Gastroesophageal sphincter (tissue), 4 donors: ENCODE data around the gene EFNA4. TPM values are rescaled to one million over a fixed set of nuclear protein-coding genes. Genes with fewer than 3 reads are reported as not detected.

Experiments
- ATAC-seq: fragments of 150-250 bp; one replicate; pipeline ENCODE4 v1.9.1; 2016; ENCODE audit warnings: mild to moderate bottlenecking, moderate library complexity
- H3K27ac ChIP-seq, 4 donors: fragments of 200-600 bp; sonication (generic) in 3 of 4; 1 replicate in 3 of 4; 2 replicates in 1 of 4; pipeline ENCODE4 v1.5.1; 2016 to 2019
- H3K27me3 ChIP-seq: fragments of 200-600 bp; sonication (generic); one replicate; pipeline ENCODE4 v1.5.1; 2019
- H3K36me3 ChIP-seq, 2 donors: fragments of 200-600 bp; sonication (generic); one replicate each; pipeline ENCODE4 v1.5.1; 2019; ENCODE audit warnings: control low read depth in 1 of 2
- H3K4me1 ChIP-seq, 3 donors: fragments of 200-600 bp; sonication (generic); 1 replicate in 2 of 3; 2 replicates in 1 of 3; pipeline ENCODE4 v1.5.1; 2016 to 2019; ENCODE audit warnings: control low read depth in 2 of 3
- H3K4me3 ChIP-seq, 2 donors: fragments of 200-600 bp; sonication (generic); one replicate each; pipeline ENCODE4 v1.5.1; 2019; ENCODE audit warnings: mild to moderate bottlenecking in 1 of 2, moderate library complexity in 1 of 2
- H3K9me3 ChIP-seq, 3 donors: fragments of 200-600 bp; sonication (generic); one replicate each; pipeline ENCODE4 v1.5.1; 2017 to 2019; ENCODE audit warnings: control low read depth in 2 of 3
- EP300 ChIP-seq: sonication (generic); formaldehyde crosslinking; IDR thresholded peaks from one replicate; pipeline ENCODE4 v1.6.1; 2017; ENCODE audit warnings: antibody characterized with exemption, mild to moderate bottlenecking
- POLR2A ChIP-seq, 2 donors: fragments of 450-650 bp; IDR thresholded peaks; one replicate each; pipeline ENCODE4 v1.6.1; 2017; ENCODE audit warnings: antibody characterized with exemption in 2 of 2, mild to moderate bottlenecking in 2 of 2, moderate library complexity in 1 of 2
- POLR2AphosphoS5 ChIP-seq: sonication (generic); formaldehyde crosslinking; IDR thresholded peaks from one replicate; pipeline ENCODE4 v1.6.1; 2017; ENCODE audit warnings: antibody characterized with exemption
- WGBS, 2 donors: methylation state at CpG; one replicate each; pipeline ENCODE4 v1.1.5; 2018; ENCODE audit warnings: low coverage in 1 of 2; 5-methylcytosine and 5-hydroxymethylcytosine counted together
- total RNA-seq, 4 donors: library from RNA; depleted of rRNA; stranded (reverse); fragments of >200 nt; gene quantifications; one replicate each; pipeline ENCODE4 v1.1.0, GENCODE V29; 2016
- TF ChIP-seq, protein P1 (sequence below), 4 experiments: fragments of 200-600 bp in 2 of 4; fragments of 450-650 bp in 2 of 4; sonication (generic) in 1 of 4; IDR thresholded peaks; one replicate each; pipeline ENCODE4 v1.5.1; 2017 to 2019; ENCODE audit warnings: antibody characterized with exemption in 4 of 4, mild to moderate bottlenecking in 2 of 4, moderate library complexity in 2 of 4

EFNA4 gene
- total RNA-seq, 4 donors from 2014 or later: 0.81 to 5.8 (median 2.3) TPM

DNA sequence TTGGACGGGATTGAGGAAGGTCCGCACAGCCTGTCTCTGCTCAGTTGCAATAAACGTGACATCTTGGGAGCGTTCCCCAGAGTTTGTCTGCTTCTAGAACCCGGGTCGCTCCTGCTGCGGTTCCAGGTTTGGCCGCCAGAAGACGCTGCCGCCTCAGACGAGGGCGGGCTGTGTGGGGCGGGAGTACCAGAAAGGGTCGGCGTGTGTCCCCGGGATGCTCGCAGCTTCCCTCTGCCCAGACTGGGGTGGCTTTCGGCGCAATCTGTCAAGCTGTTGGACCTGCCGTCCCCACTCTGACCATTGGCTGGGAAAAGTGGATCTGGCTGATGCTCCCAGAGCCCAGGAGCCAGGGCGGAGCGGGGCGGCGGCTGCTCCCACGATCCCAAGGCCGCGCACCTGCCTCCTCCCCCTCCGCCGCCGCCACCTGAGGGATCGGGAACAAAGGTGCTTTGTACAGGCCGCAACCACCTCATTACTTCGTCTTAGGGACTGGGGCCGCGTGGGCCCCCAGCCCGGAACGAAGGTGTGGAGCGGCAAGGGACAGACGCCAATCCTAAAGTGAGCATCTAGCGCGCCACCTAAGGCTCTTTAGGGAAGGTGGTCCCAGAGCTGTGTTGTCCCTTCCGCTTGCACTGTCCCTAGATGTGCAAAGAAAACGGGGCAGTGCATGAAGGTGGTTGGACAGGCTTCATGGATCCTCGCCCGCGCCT is 683 bp upstream of the EFNA4 start:
- Histone ChIP-seq H3K4me1 (peaks cover 0 to 47% (median 23%) of the 10 kb centered on the region in 3 donors), H3K4me3 (peak overlapping the region; percentile 44 to 85), H3K27me3 (no peaks in the 10 kb centered on the region), H3K9me3 (no peaks in the 10 kb centered on the region), H3K36me3 (peaks cover 0 to 50% of the 10 kb centered on the region in 2 donors), H3K27ac (peak overlapping the region in 3 of 4 donors; percentile 77 to 85 (median 81))
- ATAC-seq: peak; percentile 38
- WGBS, 2 donors: 6 to 8% methylated on average over 13 to 16 of the region's 46 CpGs
- TF ChIP-seq, protein P1, sequence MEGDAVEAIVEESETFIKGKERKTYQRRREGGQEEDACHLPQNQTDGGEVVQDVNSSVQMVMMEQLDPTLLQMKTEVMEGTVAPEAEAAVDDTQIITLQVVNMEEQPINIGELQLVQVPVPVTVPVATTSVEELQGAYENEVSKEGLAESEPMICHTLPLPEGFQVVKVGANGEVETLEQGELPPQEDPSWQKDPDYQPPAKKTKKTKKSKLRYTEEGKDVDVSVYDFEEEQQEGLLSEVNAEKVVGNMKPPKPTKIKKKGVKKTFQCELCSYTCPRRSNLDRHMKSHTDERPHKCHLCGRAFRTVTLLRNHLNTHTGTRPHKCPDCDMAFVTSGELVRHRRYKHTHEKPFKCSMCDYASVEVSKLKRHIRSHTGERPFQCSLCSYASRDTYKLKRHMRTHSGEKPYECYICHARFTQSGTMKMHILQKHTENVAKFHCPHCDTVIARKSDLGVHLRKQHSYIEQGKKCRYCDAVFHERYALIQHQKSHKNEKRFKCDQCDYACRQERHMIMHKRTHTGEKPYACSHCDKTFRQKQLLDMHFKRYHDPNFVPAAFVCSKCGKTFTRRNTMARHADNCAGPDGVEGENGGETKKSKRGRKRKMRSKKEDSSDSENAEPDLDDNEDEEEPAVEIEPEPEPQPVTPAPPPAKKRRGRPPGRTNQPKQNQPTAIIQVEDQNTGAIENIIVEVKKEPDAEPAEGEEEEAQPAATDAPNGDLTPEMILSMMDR (IDR thresholded peaks at IDR 0.05): peak in 3 of 4 experiments; percentile 55 to 86 (median 67)
- TF ChIP-seq POLR2A (IDR thresholded peaks at IDR 0.05): no peak

DNA sequence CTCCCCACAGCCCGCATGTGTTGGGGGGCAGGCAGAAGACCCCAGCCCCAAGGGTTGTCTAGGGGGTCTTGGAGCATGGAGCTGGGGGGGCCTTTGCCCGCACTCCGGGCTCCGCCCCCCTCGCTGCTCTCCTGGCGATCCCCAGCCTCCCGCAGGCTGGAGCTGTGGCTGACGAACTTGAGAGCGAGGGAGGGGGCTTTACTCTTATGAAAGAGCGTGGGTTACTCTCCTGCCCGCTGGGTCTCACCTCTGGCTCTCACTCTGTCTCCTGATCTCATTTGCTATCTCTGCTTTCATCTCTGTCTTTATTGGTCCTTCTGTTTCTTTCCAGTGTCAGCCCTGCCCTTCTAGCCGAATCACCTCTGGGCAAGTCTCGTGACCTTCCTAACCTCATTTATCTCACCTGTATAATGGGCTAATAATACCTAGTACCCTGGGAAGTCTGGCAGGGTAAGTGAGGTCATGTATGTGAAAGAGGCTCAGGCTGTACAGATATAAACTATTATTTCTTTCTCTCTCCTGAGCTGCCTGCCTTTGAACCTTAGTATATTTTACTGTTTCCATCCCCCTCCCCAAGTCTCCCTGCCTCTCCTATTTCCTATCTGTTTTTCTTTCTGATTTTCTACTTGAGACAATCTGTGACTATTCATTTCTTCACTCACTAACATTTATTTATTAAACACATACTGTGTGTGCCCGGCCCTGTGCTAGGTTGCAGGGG is 731 bp downstream of the EFNA4 start:
- TF ChIP-seq EP300: no peak
- no peak for TF ChIP-seq POLR2AphosphoS5
- TF ChIP-seq, protein P1 (IDR thresholded peaks at IDR 0.05): no peak
- Histone ChIP-seq H3K4me3 (peak overlapping the region; percentile 44 to 85), H3K27me3 (no peaks in the 10 kb centered on the region), H3K27ac (peak overlapping the region in 3 of 4 donors; percentile 77 to 85 (median 81)), H3K4me1 (peaks cover 0 to 47% (median 23%) of the 10 kb centered on the region in 3 donors), H3K36me3 (peaks cover 0 to 38% of the 10 kb centered on the region in 2 donors), H3K9me3 (no peaks in the 10 kb centered on the region)
- no peak for ATAC-seq
- WGBS, 2 donors: 20 to 22% methylated on average over 6 to 8 of the region's 14 CpGs

DNA sequence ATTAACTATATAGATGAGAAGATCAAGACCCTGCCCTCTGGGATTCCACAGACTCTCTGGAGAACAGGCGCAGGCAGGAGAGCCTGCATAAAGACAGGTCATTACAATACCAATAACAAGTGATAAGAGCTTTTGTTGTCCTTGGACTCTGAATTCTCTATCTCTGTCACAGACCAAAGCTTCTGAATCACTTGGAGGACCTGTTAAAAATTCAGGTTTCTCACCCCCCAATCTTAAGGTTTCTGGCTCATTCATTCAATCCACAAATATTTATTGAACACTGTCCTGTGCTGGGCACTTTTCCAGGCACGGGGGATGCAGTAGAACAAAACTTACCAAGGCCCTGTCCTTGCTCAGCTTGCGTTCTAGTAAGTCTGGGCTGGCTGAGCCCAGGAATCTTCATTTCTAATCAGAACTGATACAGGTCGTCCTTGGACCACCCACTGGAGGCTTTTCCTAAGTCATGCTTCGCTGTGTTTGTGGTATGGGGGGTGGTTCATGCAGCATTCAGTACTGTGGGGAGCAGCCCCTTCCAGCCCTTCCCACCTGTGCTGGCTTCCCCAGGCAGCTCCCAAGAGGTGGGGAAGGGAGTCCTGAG is 1.4 kb downstream of the EFNA4 start:
- no peak for ATAC-seq
- peaks cover 0 to 49% (median 23%) of the 10 kb centered on the region in 3 donors for H3K4me1 ChIP-seq
- no peak overlapping the region for H3K27ac ChIP-seq
- no peaks in the 10 kb centered on the region for H3K27me3 ChIP-seq
- peaks cover 0 to 31% of the 10 kb centered on the region in 2 donors for H3K36me3 ChIP-seq
- no peak overlapping the region for H3K4me3 ChIP-seq
- TF ChIP-seq POLR2AphosphoS5 (no peak), POLR2A (IDR thresholded peaks at IDR 0.05) (no peak), EP300 (no peak)
- TF ChIP-seq, protein P1 (IDR thresholded peaks at IDR 0.05): no peak
- no peaks in the 10 kb centered on the region for H3K9me3 ChIP-seq
- 73 to 80% methylated on average over 2 to 4 of the region's 5 CpGs for WGBS, 2 donors

DNA sequence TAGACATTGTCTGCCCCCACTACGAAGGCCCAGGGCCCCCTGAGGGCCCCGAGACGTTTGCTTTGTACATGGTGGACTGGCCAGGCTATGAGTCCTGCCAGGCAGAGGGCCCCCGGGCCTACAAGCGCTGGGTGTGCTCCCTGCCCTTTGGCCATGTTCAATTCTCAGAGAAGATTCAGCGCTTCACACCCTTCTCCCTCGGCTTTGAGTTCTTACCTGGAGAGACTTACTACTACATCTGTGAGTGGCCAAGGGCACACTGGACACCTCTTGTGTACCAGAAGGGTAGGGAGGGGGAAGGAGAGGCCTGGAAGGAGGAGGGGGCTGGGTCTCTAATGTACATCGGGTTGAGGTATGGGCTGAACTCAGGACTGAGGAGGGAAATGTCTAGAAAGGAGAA is 3.2 kb downstream of the EFNA4 start:
- WGBS, 2 donors: 50 to 57% methylated on average over 1 of the region's 8 CpGs
- ATAC-seq: no peak
- H3K27ac ChIP-seq: no peak overlapping the region
- no peak overlapping the region for H3K4me3 ChIP-seq
- no peaks in the 10 kb centered on the region for H3K27me3 ChIP-seq
- no peak for TF ChIP-seq POLR2AphosphoS5
- TF ChIP-seq, protein P1 (IDR thresholded peaks at IDR 0.05): no peak
- no peak for TF ChIP-seq EP300
- no peak for TF ChIP-seq POLR2A (IDR thresholded peaks at IDR 0.05)
- no peaks in the 10 kb centered on the region for H3K9me3 ChIP-seq
- peaks cover 0 to 53% (median 23%) of the 10 kb centered on the region in 3 donors for H3K4me1 ChIP-seq
- H3K36me3 ChIP-seq: peaks cover 0 to 13% of the 10 kb centered on the region in 2 donors
